NCI-H1930 (cell line): Measurements from ENCODE around the gene CHPT1.

Source experiments
- DNase-seq, 2 experiments: peaks; one replicate each; lab custom pipeline; 2025; lab: John Stamatoyannopoulos, UW

Gene CHPT1

DNA sequence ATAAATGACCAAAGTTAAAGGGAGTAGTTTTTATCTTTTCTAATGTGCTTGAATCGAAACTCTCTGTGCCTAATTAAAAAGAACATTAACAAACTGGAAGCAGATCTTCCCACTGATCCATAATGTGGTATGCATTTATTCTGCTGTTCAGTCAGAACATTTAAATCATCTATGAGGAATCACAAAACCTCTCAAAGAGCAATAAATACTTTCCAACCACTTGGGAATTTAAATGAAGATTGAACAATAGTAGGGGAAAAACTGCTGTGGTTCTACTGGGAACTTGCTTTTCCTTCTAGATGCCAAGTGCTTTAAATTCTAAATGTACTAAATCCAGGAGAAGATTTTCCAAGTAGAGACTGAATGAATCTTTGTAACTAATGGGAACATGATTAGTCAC is 12.3 kb upstream of the CHPT1 start:
- no peak for DNase-seq

DNA sequence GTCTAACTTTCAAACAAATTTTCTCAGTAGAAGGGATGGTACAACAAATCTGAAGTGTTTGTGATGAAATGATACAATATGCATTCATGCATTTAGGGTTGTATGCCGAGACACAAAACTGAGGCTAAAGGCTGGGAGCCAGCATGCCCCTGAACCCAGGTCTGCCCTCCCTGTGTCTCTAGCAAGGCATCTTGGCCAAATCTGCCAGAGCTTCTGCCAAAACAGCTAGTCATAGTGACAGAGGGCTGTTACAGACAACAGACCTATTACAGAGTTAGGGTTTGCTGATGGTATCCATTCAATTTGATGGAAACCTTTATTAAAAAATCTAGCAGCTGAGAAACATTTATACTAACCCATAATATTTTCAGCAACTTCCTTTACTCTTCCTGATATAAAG is 11.3 kb upstream of the CHPT1 start:
- no peak for DNase-seq

DNA sequence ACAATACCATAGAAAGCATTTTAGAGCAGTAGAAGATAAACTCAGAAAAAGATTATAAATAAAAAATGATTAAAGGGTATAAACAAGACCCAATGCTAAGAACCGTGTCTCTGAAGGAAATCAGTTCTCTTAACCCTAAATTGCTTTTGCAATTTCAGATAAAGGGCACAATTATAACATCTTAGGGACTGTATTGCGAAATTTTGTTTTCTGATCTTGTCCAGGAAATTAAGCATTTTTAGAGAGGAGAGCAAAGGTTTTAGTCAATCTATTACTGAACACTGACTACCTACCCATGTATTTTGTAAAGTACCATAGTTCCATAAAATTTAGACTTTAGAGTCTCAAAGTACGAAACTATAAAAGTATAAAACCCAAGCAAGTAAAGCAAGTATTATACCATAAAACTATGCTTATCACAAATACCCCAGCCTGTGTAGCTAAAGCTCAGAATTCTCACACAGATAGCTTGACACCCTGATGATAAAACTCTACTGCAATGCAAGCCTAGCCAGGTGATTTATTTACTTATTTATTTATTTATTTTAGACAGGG is 6.8 kb upstream of the CHPT1 start:
- DNase-seq: no peak

DNA sequence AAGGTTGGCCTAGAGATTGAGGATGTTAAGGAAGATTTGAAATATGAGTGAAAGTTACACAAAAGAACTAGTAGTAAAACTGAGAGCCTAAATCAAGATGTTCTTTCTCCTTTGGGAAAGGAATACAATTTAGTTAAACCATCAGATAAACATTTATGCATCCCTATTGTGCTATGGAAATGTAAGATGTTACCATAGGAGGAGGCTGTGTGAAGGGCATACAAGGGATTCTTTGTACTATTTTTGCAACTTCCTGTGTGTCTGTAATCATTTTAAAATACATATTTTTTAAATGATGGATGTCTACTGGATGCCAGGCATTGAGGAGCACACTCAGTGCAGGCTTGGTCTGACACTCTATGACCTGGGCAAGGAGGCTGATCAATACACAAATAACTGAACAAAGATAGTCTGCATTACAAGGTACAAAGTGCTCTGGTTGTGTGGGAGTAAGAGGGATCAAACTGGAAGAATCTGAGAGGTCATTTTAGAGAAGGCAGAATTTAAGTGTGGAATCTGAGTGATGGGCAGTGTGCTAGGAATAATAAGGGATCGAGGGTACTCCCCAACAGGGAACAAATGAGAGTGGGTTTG is 5.8 kb upstream of the CHPT1 start:
- DNase-seq: no peak

DNA sequence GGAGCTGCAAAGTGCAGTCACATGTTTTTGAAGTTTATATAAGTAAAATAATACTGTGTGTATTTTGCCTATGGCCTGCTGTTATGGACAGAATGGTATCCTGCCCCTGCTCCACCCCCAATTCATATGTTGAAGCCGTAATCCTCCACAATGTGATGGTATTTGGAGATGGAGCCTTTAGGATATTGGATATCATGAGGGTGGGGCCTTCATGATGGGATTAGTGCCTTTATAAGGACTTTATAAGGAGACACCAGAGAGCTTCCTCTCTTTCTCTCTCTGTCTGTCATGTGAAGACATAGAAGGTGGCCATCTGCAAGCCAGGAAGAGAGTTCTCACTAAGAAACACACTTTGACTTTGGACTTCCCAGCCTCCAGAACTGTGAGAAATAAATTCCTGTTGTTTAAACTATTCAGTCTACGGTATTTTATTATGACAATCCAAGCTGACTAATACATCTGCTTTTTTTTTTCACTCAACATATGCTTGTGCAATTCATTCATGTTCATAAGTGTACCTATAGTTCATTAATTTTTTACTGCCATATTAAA is 3.1 kb upstream of the CHPT1 start:
- no peak for DNase-seq

DNA sequence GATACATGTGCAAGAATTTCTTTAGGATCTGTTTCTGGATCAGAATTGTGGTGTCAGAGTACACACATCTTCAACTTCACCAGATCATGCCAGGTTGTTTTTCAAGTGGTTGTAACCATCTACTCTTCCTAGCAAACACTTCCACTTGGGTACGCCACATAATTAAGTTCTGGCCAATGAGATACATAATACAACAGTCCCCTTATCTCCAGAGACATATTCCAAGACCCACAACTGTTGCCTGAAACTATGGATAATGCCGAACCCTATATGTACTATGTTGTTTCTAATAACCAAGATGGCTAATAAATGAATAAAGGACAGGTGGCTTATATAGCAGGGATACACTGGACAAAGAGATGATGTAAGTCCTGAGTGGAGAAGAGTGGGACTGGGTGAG is 2.5 kb upstream of the CHPT1 start:
- DNase-seq: no peak

DNA sequence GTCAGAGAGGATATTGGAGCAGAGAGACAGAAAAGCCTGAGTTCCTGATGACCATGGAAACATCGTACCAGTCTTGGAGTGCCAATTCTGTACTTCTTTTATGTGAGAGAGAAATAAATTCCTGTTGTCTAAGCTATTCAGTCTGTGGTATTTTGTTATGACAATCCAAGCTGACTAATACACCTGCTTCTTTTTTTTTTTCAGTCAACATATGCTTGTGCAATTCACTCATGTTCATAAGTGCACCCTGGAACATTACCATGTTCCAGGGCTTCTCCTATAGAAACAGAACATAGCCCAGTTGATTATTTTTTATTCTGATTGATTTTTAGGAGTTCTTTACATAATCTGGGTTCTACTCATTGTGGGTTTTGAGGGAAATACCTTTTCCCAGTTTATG is 1.7 kb upstream of the CHPT1 start:
- DNase-seq: no peak

DNA sequence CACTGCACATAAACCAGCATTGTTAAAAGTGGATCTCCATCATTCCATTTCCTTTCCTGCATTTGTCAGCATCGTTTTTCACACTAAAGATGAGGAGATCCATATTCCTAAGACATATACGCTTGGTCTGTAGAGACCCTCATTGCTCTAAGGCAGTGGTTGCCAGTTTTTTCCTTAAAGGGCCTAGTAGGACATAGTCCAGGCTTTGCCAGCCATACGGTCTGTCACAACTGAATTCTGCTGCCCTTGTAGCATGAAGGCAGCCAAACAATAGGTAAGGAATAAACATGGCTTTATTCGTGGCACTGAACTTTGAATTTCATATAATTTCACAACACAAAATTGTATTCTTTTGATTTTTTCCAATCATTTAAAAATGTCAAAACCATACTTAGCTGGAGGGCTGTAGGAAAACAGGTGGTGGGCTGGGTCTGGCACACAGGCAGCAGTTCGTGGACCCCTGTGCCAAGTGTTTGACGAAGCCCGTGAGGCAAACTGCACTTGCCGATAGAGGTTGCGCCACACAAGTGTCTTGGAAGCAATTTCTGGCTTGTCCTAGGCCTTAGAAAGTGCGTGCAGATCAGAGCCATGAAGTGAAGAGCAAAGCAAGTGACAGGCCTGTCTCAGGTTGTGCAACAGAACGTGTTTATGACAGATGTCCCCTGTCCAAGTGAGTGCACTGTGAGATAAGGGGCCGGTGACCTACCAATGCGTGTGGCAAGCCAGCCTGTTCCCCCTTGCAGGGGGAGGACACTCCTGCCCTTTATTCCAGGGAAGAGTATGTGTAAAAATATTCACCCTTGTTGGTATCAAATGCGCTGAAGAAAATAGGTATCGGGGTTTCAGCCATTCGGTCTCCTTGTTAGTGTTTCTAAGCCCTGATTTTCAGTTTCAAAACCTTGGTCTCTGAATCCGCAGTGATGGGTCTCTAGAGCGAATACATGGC is 916 bp upstream of the CHPT1 start:
- no peak for DNase-seq

DNA sequence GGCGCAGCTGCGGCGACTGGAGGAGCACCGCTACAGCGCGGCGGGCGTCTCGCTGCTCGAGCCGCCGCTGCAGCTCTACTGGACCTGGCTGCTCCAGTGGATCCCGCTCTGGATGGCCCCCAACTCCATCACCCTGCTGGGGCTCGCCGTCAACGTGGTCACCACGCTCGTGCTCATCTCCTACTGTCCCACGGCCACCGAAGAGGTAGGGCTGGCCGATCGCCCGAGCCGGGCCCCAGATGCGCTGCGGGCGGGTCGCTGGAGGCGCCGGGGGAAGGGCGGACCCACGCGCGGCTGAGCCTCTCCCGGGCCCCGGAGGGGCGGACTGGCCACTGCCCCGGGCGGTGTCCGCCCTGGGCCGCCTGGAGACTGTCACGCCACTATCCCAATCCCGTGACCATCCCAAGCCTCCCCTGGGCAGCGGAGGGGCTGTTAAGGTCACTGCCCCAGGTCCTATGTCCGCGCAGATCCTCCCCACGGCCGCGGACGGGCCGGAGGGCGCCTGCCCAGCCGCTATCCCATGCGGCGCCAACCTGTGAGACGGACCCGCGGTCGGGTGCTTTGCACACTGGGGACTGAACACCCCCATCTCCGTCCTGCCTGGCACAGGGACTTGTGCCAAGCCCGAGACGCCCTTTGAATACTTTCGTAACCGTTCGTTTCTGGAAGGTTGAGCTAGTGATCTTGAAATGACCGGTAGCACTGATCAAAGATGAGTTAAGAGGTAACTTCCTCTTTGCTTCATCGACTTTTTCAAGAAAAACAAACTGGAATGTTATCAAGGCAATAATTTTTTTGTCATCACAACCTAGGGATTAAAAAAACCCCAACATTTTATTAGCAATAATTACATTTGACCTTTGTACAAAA is 725 bp downstream of the CHPT1 start:
- peak in 1 of 2 experiments; percentile 20 for DNase-seq

DNA sequence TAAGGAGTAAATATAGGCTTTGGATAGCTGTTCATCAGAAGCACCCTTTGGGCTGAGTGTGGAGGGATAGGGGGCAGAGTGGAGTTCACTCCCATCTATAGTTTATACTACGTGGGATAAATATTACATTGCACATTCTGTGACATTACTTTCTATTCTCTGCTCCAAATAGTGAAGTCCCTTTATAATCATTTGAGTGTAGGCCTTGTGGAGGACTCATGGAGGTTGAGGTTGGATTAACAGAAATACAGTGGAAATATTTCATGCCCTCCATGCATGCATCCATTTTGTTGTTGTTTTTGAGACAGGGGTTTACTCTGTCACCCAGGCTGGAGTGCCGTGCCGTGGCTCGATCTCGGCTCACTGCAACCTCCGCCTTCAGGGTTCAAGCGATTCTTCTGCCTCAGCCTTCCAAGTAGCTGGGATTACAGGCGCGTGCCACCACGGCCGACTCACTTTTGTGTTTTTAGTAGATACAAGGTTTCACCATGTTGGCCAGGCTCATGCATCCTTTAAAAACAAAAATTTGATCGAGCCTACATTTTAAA is 1.4 kb downstream of the CHPT1 start:
- no peak for DNase-seq

DNA sequence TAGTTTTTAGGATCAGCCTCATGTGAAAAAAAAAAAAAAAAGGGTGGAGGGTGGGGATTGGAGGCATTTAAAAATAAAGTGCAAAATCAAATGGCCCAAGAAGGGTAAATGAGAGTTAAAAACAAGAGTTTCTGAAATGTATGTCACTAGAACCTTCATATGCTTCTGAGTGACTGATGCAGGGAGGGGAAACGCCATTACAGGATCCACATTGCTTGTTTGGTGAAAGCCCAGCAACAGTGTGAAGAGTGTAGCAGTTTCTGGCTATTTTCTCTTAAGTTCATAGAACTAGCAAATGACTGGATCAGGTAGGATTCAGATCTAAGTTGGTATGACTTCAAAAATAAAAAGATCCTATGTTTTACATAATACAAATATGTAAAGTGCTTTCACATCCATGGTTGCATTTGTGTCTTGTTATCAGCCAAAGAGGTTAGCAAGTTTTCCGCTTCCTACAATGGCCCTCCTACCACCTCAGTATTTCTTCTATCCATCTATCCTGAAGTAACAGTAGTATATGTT is 2.9 kb downstream of the CHPT1 start:
- no peak for DNase-seq

DNA sequence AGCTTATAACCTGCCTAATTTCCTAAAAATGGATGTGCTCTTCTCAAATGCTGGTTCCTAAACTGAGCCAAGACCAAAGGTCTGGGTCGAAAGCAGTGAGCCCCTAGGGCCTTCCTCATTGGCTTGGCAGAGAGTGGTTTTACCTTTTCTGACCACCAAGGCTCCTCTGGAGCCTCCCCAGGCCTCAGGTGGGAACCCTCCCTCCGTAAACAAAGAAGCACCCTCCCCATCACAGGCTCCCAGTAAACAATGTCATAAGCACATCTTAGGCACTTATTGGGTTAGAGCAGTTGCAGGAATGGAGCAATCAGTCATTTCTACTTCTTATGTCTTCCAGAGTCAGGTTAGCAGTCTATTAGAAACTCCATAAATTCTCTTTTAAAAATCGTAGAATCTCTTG is 6.0 kb downstream of the CHPT1 start:
- DNase-seq: no peak

DNA sequence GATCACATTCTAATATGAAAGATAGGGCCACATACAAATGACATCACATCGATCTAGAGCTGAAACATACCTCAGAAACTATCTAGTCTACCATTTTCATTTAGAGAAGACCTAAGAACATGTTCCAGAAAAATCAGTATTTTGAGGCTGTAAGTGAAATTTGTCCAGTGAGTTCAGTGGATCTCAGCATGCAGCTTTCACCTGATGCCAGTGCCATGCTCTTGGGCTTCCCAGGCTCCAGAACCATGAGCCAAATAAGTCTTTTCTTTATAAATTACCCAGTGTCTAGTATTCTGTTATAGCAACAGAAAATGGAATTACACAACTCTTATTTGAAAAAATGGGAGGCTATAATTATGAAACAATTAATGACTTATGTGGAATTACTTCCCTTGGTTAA is 9.0 kb downstream of the CHPT1 start:
- no peak for DNase-seq

DNA sequence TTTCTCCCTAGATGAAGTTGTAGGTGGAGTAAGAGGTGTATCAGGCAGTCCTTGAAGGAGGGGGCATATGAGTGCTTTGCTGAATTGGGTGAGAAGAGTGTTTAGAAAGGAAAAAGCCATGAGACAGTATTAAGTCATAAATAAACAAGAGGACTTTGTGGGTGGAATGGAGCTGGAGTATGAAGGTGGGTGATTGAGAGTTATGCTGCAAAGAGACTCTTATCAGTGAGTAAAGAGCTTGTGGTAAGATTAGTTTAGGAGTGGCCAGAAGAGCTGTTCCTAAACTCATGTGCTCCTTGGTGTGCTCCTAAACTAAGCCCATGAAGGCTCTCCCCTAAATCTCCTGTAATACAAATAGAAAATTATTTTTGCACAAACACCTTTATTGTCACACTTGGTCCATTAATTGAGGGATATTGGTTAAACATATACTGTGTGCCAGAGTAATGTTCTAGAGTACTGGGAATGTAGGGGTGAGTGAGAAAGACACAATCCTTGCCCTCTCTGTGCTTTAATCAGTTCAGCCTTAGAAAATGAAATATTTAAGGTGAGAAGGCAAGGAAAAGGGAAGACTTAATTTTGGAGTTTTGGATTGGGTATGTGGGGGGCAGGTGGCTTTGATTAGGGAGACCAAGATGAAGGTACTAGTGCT is 9.8 kb downstream of the CHPT1 start:
- DNase-seq: no peak

DNA sequence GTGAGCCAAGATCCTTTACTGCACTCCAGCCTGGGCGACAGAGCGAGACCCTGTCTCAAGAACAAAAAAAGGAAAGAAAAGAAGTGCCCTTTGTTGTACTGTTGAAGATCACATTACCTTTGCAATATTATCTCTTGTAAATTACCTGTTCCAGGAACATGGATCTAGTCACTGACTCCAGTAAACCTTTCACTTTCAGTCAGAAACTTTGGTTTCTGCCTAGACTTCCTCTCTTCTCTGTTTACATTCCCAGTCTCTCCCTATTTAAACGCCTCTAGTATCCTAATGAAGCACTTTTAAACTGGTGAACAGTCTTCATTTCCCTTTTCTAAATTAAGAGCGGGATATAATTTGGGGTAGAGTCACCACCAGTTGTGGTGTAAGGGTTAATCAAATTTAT is 12.8 kb downstream of the CHPT1 start:
- no peak for DNase-seq

DNA sequence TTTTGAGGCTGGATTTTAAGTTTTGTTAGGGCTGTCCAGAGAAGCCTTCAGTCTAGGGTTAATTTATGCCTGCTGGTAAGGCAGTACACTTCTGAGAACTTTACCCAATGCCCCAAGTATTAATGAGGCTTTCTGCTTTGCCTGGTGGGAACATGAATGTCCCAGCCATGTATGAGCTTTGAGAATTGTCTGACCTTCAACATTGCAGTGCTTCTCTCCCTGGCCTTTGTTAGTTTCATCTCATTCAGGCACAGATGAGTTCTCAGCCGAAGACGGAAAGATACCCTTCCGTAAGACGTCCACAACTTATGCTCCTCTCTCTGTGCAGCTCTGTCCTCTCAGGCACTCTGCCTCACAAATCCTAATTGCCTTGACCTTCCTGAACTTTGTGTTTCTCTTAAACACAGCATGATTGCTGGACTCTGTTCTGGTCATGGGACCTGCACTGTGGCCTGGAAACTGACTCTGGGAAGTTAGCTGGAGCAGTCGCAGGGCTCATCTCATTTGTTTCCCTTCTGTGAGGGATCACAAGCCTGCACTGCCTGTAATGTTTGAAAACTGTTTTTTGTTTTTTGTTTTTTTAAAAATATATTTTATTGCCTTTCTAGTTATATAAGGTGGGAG is 15.7 kb downstream of the CHPT1 start:
- no peak for DNase-seq

DNA sequence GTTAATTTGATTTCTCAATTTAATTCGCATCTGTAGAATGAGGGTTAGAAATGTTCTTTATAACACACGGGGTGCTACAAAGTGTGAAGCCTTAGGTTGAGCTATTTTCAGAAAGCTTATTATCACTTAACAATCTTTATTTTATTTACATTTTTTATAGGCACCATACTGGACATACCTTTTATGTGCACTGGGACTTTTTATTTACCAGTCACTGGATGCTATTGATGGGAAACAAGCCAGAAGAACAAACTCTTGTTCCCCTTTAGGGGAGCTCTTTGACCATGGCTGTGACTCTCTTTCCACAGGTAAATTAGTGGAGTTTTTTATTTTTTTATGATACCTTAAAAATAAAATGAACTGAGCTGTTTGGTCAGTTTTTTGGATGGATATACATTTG is 16.5 kb downstream of the CHPT1 start:
- DNase-seq: no peak

DNA sequence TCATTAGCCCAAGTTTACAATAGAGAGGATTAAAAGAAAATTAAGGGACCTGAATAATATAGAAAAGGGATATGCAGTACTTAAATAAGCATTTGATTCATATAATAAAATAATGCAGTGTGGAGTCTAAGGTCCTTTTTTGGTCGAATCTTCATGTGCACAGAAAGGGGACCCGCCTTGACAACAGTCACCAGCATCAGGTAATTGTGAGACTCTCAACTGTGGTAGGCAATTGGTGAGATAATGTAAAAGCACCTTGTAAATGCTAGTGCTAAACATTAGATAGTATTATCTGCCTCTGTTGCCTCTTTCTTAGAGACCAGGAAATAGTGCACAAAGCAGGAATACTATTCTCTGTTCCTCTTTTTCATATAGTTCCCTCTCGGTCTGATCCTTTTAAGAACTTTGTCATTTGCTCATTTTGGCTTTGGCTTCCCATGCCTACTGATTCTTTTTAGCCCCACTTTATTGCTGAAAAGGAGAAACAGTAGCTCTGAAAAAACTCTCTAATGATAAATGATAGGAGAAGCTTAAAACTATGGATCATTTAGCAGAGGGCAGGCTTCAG is 17.5 kb downstream of the CHPT1 start:
- no peak for DNase-seq

DNA sequence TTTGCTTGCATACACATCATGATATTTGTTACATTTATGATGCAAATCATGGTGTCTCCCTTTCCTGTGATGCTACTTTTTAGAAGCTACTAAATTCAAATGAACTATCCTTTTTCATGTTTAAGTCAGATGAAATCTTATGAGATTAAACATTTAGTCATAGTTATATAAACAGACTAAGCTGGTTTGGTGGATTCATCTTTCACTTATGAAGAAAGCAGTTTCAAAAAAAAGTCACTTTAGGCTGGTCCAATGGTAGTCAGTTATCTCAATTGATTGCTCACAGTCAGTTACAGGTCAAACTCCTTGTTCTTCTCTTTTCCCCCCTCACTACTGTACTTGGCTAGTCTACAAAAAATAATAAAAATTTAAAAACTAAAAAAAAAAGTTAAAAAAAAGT is 22.1 kb downstream of the CHPT1 start:
- no peak for DNase-seq

DNA sequence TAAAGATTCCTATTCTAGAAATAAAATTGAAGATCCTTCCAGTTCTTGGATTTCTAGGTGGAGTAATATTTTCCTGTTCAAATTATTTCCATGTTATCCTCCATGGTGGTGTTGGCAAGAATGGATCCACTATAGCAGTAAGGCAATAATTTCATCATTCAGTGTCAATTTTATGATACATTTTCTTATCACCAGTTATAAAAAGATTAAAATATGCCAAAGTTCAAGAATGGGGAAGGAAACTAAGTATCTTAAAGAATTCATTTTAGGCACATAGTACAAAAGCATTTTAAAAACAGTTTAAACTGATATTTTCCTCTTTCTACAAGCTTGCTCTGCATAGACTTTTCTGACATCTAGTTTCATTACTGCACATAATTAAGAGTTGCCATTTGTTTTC is 22.7 kb downstream of the CHPT1 start:
- DNase-seq: no peak
